Tibial nerve (tissue), 4 donors: Measurements from ENCODE around the gene P2RY14. TPM values are rescaled to one million over a fixed set of nuclear protein-coding genes. Genes with fewer than 3 reads are reported as not detected.

ENCODE experiments used
- DNase-seq, 2 donors: peaks; one replicate each; pipeline ENCODE4 v3.0.0-alpha.2; 2019; ENCODE audit warnings: low spot score in 2 of 2
- H3K27ac ChIP-seq, 4 donors: fragments of 200-600 bp; sonication (generic) in 3 of 4; one replicate each; pipeline ENCODE4 v1.5.1; 2017 to 2019; ENCODE audit warnings: mild to moderate bottlenecking in 1 of 4
- H3K27me3 ChIP-seq, 2 donors: fragments of 200-600 bp; sonication (generic) in 1 of 2; one replicate each; pipeline versions ENCODE4 v1.5.1 to v1.6.0; 2017 to 2019
- H3K36me3 ChIP-seq, 3 donors: fragments of 200-600 bp; sonication (generic); one replicate each; pipeline ENCODE4 v1.5.1; 2018 to 2019
- H3K4me1 ChIP-seq, 4 donors: fragments of 200-600 bp; sonication (generic) in 3 of 4; one replicate each; pipeline ENCODE4 v1.5.1; 2017 to 2019
- H3K4me3 ChIP-seq, 4 donors: fragments of 200-600 bp; sonication (generic) in 3 of 4; one replicate each; pipeline ENCODE4 v1.5.1; 2017 to 2019; ENCODE audit warnings: mild to moderate bottlenecking in 1 of 4, moderate library complexity in 1 of 4
- H3K9me3 ChIP-seq, 4 donors: fragments of 200-600 bp; sonication (generic) in 3 of 4; one replicate each; pipeline ENCODE4 v1.5.1; 2017 to 2019
- EP300 ChIP-seq, 2 donors: sonication (generic); formaldehyde crosslinking; IDR thresholded peaks; one replicate each; pipeline ENCODE4 v1.6.1; 2017; ENCODE audit warnings: antibody characterized with exemption in 2 of 2, mild to moderate bottlenecking in 1 of 2
- POLR2A ChIP-seq, 2 donors: fragments of 450-650 bp; IDR thresholded peaks; one replicate each; pipeline ENCODE4 v1.6.1; 2017; ENCODE audit warnings: antibody characterized with exemption in 2 of 2, mild to moderate bottlenecking in 2 of 2, moderate library complexity in 2 of 2
- WGBS, 2 donors: methylation state at CpG; one replicate each; pipeline ENCODE4 v1.1.5; 2018; 5-methylcytosine and 5-hydroxymethylcytosine counted together
- total RNA-seq, 4 donors: library from RNA; depleted of rRNA; stranded (reverse); fragments of >200 nt; gene quantifications; one replicate each; pipeline ENCODE4 v1.1.0, GENCODE V29; 2016
- TF ChIP-seq, protein P1 (sequence below), 5 experiments: fragments of 200-600 bp in 3 of 5; fragments of 450-650 bp in 2 of 5; sonication (generic) in 3 of 5; IDR thresholded peaks; one replicate each; pipeline ENCODE4 v1.5.1; 2016 to 2019; ENCODE audit warnings: antibody characterized with exemption in 5 of 5, mild to moderate bottlenecking in 3 of 5, moderate library complexity in 2 of 5

P2RY14 gene
- total RNA-seq, 4 donors from 2014 or later: 4.2 to 9.4 (median 6.3) TPM

DNA sequence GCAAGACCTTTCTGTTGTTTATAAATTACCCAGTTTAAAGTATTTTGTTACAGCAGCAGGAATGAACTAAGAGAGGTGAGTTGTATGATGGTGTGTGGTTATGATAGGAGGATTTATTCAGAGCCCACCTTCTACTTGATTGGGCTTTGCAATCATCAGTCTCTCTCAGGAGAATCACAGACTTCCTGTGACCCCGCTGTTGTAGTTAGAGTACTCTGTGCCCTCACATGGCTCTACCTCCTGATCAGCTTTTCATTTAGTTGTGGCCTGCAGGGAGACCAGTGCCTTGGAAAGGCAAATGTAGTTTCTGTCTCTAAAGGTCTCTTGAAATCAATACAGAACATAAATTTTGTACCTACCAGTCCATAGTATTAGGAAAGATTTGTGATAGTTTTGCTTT lies 7.6 kb upstream of the P2RY14 start:
- Histone ChIP-seq H3K9me3 (no peaks in the 10 kb centered on the region), H3K4me1 (peaks cover 0 to 22% (median 0%) of the 10 kb centered on the region in 4 donors), H3K27ac (no peak overlapping the region), H3K4me3 (no peak overlapping the region), H3K27me3 (no peaks in the 10 kb centered on the region), H3K36me3 (no peaks in the 10 kb centered on the region)
- no peak for DNase-seq
- no peak for TF ChIP-seq POLR2A (IDR thresholded peaks at IDR 0.05)
- TF ChIP-seq, protein P1, sequence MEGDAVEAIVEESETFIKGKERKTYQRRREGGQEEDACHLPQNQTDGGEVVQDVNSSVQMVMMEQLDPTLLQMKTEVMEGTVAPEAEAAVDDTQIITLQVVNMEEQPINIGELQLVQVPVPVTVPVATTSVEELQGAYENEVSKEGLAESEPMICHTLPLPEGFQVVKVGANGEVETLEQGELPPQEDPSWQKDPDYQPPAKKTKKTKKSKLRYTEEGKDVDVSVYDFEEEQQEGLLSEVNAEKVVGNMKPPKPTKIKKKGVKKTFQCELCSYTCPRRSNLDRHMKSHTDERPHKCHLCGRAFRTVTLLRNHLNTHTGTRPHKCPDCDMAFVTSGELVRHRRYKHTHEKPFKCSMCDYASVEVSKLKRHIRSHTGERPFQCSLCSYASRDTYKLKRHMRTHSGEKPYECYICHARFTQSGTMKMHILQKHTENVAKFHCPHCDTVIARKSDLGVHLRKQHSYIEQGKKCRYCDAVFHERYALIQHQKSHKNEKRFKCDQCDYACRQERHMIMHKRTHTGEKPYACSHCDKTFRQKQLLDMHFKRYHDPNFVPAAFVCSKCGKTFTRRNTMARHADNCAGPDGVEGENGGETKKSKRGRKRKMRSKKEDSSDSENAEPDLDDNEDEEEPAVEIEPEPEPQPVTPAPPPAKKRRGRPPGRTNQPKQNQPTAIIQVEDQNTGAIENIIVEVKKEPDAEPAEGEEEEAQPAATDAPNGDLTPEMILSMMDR (IDR thresholded peaks at IDR 0.05): no peak
- no peak for TF ChIP-seq EP300 (IDR thresholded peaks at IDR 0.05)
- 68 to 75% methylated on average over 1 of the region's 1 CpG for WGBS, 2 donors

DNA sequence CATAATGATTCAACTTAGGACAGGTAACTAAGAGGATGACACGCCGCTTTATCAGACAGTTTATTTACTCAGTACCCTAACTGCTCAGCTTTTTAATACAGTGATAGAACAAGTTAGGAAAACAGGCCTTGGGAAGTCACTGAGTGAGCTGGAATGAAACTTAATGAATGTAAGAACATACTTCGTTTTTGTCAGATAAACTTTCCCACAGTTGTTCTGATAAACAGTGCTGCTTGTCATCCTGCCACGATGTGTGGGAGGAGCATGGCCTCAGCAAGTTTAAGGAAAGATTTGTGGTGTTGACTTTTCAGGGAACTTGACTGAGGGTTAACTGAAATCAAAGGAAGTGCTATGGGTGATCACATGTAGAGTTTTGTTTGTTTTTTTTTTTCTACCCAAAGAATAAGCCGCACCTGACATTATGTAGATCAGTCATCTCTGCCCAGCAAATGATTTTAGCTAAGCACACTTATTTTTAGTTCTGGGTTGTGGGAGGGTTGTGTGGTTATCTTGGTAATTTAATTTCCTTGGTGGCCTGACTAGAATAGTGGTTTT lies 5.6 kb upstream of the P2RY14 start:
- Histone ChIP-seq H3K4me3 (no peak overlapping the region), H3K27me3 (no peaks in the 10 kb centered on the region), H3K36me3 (no peaks in the 10 kb centered on the region), H3K27ac (peak overlapping the region in 2 of 4 donors; percentile 29 to 43), H3K4me1 (peaks cover 0 to 22% (median 0%) of the 10 kb centered on the region in 4 donors), H3K9me3 (no peaks in the 10 kb centered on the region)
- DNase-seq: no peak
- no peak for TF ChIP-seq EP300 (IDR thresholded peaks at IDR 0.05)
- TF ChIP-seq, protein P1 (IDR thresholded peaks at IDR 0.05): no peak
- 42 to 44% methylated on average over 5 of the region's 5 CpGs for WGBS, 2 donors

DNA sequence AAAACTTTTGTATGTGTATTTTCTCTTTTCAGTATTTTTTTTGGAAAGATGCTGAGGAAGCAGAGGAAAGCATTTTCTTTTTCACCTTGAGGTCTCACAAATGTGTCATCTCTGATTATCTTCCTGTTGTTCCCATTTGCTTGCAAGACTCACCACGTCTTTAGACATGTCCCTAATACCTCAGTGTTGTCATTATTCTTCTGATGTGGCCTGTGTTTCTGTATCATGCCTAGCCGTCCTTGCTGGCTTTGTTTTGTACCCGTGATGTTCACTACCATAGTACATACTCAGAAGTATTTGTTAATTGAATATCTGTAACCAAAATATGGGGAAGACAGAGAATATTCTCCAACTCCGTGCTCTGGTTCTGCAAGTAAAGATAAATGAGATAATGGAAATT lies 5.0 kb upstream of the P2RY14 start:
- Histone ChIP-seq H3K4me1 (peaks cover 0 to 22% (median 0%) of the 10 kb centered on the region in 4 donors), H3K9me3 (no peaks in the 10 kb centered on the region), H3K36me3 (no peaks in the 10 kb centered on the region), H3K27ac (peak overlapping the region in 2 of 4 donors; percentile 29 to 43), H3K27me3 (no peaks in the 10 kb centered on the region), H3K4me3 (no peak overlapping the region)
- TF ChIP-seq POLR2A (IDR thresholded peaks at IDR 0.05) (no peak), EP300 (IDR thresholded peaks at IDR 0.05) (no peak)
- TF ChIP-seq, protein P1 (IDR thresholded peaks at IDR 0.05): no peak
- 62 to 63% methylated on average over 4 of the region's 4 CpGs for WGBS, 2 donors
- no peak for DNase-seq

DNA sequence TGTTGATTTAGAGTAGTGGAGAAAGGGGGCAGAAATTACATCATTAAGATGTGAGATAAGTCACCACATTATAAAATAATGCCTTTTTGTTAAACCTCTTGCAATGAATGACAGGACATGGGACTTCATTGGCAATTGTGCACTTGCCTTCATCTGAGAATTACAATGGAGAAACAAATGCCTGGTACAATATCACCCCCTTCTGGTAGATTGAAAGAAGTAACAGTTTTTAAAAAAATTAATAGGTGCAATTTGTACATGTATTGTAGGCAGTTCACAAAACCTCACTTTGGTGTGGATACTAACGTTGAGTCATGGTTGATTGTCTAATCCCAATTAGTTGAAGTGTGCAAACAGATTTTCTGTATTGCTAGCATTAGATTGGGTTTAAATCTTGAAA lies 4.6 kb upstream of the P2RY14 start:
- Histone ChIP-seq H3K36me3 (no peaks in the 10 kb centered on the region), H3K4me1 (peaks cover 0 to 22% (median 0%) of the 10 kb centered on the region in 4 donors), H3K27me3 (no peaks in the 10 kb centered on the region), H3K27ac (no peak overlapping the region), H3K9me3 (no peaks in the 10 kb centered on the region), H3K4me3 (no peak overlapping the region)
- no peak for DNase-seq
- TF ChIP-seq, protein P1 (IDR thresholded peaks at IDR 0.05): peak; percentile 49 to 86 (median 68)
- TF ChIP-seq POLR2A (IDR thresholded peaks at IDR 0.05): no peak
- WGBS, 2 donors: 0% methylated on average over 1 of the region's 1 CpG

DNA sequence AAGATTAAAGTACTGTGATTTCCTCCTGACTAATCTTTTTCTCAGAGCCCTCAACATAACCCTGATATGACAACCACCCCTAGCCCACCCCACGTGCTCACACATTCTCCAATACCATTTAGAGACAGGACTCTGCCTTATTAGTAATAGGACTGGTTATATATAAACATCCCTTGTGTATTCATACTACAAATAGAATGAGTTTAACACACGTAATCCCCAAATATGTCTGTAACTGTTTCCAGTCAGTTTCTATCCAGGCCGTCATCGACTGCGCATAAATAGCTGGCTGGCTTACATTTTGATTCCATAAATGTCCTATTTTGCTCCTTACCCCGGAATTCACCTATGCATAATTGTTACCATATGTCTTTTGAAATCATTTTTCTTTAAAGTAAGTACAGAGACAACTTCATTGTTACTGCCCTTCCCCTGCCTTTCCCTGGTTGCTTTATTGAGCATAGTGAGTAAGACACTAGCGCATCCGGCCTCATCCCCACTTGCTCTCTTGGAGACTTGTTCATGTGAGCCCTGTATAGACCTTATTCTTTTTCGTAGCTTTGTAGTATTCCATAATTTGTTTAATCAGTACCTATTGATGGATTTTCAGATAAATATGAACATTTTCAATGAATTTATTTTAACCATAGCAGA lies 3.5 kb upstream of the P2RY14 start:
- Histone ChIP-seq H3K4me3 (no peak overlapping the region), H3K27me3 (no peaks in the 10 kb centered on the region), H3K9me3 (no peaks in the 10 kb centered on the region), H3K4me1 (peaks cover 0 to 22% (median 0%) of the 10 kb centered on the region in 4 donors), H3K36me3 (no peaks in the 10 kb centered on the region), H3K27ac (no peak overlapping the region)
- TF ChIP-seq, protein P1 (IDR thresholded peaks at IDR 0.05): no peak
- no peak for TF ChIP-seq POLR2A (IDR thresholded peaks at IDR 0.05)
- no peak for TF ChIP-seq EP300 (IDR thresholded peaks at IDR 0.05)
- no peak for DNase-seq
- 66 to 67% methylated on average over 9 of the region's 9 CpGs for WGBS, 2 donors
